ENCODE results near the gene ATP9A.

ATP9A gene

DNA sequence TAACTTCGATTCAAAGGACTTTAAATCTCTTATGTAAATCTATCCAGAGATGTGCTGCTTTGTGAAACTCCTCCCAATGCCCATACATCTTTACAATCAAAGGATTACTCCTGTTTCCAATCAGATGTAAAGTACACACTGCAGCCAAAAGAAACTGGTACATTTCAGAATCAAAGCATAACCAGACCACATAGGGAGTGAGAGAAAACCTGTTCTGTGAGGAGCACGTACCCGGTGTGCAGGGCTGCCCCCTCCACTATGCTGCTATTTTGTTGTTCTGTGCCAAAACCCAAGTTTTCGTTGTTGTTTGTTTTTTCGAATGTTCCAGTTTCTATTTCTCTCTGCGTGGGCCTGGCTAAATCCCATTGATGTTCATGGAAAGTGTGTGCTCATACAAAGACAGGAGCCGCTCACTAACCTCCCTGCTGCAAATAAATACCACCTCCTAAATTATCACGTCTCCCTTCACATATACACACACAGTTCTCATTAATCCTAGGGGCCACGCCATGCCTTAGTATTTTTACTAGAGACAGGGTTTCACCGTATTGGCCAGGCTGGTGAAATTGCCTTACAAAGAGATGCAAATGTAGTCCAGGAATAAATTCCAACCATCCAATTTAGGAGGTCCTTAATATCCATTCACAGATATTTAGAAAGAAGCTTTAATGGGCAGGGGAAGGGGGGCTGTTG is 52.9 kb downstream of the ATP9A start:
- peak overlapping the region; percentile 70 for H3K27ac ChIP-seq

DNA sequence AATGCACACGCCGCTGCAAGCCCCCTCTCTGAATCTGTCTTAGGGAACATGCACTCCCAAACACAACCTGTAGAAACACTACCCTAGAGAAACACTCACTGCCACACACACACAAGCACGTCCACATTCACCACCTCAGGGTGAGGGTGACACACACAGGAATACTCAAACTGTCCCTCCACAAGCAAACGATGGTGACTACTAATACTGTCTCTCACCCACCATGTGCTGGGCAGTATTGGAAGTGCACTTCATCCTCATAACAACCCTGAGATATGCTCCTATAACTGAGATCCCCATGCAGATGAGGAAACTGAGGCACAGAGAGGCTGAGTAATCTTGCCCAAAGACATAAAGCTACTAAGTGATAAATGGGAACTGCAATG is 55.0 kb downstream of the ATP9A start:
- H3K27ac ChIP-seq = peak overlapping the region; percentile 5; the same call in 1 of the 2 replicates
- TF ChIP-seq, protein P1, sequence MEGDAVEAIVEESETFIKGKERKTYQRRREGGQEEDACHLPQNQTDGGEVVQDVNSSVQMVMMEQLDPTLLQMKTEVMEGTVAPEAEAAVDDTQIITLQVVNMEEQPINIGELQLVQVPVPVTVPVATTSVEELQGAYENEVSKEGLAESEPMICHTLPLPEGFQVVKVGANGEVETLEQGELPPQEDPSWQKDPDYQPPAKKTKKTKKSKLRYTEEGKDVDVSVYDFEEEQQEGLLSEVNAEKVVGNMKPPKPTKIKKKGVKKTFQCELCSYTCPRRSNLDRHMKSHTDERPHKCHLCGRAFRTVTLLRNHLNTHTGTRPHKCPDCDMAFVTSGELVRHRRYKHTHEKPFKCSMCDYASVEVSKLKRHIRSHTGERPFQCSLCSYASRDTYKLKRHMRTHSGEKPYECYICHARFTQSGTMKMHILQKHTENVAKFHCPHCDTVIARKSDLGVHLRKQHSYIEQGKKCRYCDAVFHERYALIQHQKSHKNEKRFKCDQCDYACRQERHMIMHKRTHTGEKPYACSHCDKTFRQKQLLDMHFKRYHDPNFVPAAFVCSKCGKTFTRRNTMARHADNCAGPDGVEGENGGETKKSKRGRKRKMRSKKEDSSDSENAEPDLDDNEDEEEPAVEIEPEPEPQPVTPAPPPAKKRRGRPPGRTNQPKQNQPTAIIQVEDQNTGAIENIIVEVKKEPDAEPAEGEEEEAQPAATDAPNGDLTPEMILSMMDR (conservative IDR thresholded peaks at IDR 0.05) = no peak

More for the DNA sequence above, 52.9 kb downstream of the ATP9A start:
- TF ChIP-seq, protein P1 (conservative IDR thresholded peaks at IDR 0.05) = no peak

DNA sequence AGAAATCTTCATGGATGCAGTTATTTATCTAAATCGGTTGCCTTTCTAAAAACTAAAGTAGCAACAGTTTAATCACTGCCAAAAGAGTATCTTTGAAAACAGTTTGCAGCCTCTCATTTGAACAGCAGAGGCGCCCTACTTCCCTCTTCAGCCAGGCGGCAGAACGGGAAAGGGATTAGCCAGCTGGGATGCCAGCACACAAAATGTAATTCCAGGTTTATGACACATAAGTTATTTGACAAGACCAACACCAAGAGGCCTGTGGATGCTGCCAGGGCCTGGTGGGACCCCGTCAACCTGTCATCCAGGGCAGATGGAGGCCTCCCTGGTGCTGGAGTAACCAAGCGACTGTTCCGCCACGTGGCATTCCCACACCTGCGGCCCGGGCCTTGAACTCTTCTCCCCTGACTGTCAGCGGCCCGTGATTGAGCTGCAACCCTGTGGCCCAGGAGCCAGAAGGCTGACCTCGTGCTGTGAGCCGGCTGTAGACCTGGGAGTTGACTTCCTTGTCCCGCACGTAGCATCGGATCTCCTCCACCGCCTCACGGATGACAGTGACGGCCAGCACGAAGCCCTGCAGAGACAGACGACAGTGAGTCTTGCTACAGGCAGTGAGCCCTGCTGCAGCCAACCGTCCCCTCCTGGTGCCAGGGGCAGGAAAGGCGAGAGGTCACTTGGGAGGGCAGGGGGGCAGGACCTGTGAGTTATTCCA is 55.5 kb downstream of the ATP9A start:
- peak overlapping the region; percentile 41; the same call in 1 of the 2 replicates for H3K27ac ChIP-seq
- TF ChIP-seq, protein P1 (conservative IDR thresholded peaks at IDR 0.05) = peak; percentile 33; the same call in 1 of the 2 replicates

DNA sequence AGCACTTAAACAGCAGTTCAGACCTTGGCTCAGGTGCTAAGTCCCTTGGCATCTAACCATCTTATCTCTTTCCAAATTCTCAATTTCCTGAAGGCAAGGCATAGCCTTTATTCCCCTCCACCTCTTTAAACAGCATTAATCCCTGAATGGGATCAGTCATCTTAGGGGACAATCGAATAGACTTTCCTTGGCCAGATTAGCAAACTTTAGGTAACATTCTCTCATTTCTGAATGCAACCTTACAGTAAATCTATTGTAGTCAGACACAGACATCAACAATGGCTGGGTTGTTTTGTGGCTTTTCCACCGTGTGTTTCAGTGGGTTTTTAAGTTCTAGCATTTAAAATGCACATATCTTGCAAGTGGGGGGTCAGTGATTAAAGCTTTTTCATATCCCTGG is 56.8 kb downstream of the ATP9A start:
- H3K27ac ChIP-seq = peak overlapping the region; percentile 41; the same call in 1 of the 2 replicates
- TF ChIP-seq, protein P1 (conservative IDR thresholded peaks at IDR 0.05) = no peak

DNA sequence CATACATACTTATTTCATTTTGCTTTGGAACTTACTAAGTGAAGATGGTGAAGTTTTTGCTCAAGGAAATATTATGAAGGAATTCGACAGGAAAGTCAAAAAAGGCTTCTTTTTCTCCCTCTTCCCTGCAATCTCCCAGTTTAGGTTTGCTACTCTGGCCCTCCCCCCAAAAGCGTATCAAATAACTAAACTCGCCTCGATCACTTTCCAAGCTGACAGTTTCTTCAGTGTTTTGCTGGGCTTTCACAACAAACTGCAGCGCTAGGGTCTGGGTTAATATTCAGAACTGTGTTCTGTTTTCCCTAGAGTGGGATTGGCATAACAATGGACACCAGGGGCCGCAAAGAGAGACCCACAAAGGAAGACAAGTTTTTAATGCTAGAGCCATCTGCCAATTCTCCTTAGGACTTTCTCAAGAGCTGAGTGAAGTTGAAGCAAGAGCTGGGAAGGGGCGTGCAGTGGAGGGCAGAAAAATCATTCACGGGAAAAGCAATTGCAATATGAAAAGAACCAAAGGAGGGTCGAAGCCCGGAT is 57.8 kb downstream of the ATP9A start:
- peak overlapping the region; percentile 41; the same call in 1 of the 2 replicates for H3K27ac ChIP-seq
- TF ChIP-seq, protein P1 (conservative IDR thresholded peaks at IDR 0.05) = no peak

DNA sequence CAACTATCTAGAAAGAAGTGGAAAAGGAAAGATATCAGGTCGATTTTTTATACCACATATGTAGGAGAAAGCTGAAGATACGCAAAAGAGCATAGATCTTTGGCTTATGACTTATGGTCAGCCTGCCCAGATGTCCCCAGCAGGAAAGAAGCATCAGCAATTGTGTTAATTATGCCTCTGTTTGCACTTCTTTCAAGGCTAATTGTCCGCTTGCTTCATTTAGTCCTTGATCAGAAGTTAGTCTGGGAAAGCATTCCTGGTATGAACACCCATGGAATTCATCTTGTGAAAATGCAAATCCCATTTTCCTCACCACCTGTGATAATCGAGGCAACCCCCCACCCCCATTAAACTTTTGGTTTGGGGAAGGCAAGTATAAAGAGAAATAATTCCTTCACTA is 62.8 kb downstream of the ATP9A start:
- TF ChIP-seq, protein P1 (conservative IDR thresholded peaks at IDR 0.05) = no peak
- H3K27ac ChIP-seq = peak overlapping the region; percentile 93

All from VCaP (cell line).